Measurements from ENCODE around the gene IGSF9B.

- no peak for TF ChIP-seq CTCF (IDR thresholded peaks at IDR 0.05)
- no peak for TF ChIP-seq POLR2AphosphoS5 (IDR thresholded peaks at IDR 0.05)
- TF ChIP-seq POLR2A (IDR thresholded peaks at IDR 0.05): no peak
Measured at GRCh38 chr11:133946051-133946450, 10.7 kb downstream of the IGSF9B start.

Data from gastroesophageal sphincter (tissue), 3 donors.